Naive thymus-derived CD8-positive, alpha-beta T cell (primary cell): ENCODE results near the gene SCTR. TPM values are rescaled to one million over a fixed set of nuclear protein-coding genes. Genes with fewer than 3 reads are reported as not detected.

Experiments used
- ATAC-seq, 2 donors: fragments of 150-1000 bp; cut with Tn5 transposase in 1 of 2; sonication (Bioruptor Pico), chemical (Tn5 transposase) in 1 of 2; 1 replicate in 1 of 2; 2 replicates in 1 of 2; pipeline ENCODE4 v1.10.0; 2021; ENCODE audit warnings: mild to moderate bottlenecking in 2 of 2, moderate library complexity in 2 of 2
- POLR2A ChIA-PET: fragments of 350-600 bp; sonication (Branson Sonifier 250); formaldehyde crosslinking; loops from one replicate; lab custom pipeline; 2021; ENCODE audit warnings: antibody characterized with exemption; lab: Charles Lee
- DNase-seq, 10 donors: peaks; one replicate each; pipeline versions ENCODE4 v3.0.0 to v3.0.0-alpha.2; 2020 to 2022
- H3K27ac Mint-ChIP-seq, 10 donors: one replicate each; pipeline ENCODE4 v1.8.0; 2020 to 2022; ENCODE audit warnings: mild to moderate bottlenecking in 10 of 10, mixed read lengths in 10 of 10, moderate library complexity in 4 of 10, inconsistent platforms in 1 of 10
- H3K27me3 Mint-ChIP-seq, 5 donors: one replicate each; pipeline ENCODE4 v1.8.0; 2021 to 2022; ENCODE audit warnings: mixed read lengths in 5 of 5
- H3K36me3 Mint-ChIP-seq, 3 donors: one replicate each; pipeline ENCODE4 v1.8.0; 2020 to 2022; ENCODE audit warnings: mixed read lengths in 3 of 3, mild to moderate bottlenecking in 2 of 3, inconsistent platforms in 1 of 3
- H3K4me1 Mint-ChIP-seq, 4 donors: one replicate each; pipeline ENCODE4 v1.8.0; 2021 to 2022; ENCODE audit warnings: mixed read lengths in 4 of 4
- H3K4me3 Mint-ChIP-seq, 10 donors: one replicate each; pipeline ENCODE4 v1.8.0; 2020 to 2022; ENCODE audit warnings: mild to moderate bottlenecking in 10 of 10, mixed read lengths in 10 of 10, moderate library complexity in 6 of 10, inconsistent platforms in 1 of 10
- H3K9me3 Mint-ChIP-seq, 9 donors: one replicate each; pipeline ENCODE4 v1.8.0; 2020 to 2022; ENCODE audit warnings: mixed read lengths in 9 of 9, mild to moderate bottlenecking in 3 of 9, inconsistent platforms in 1 of 9, moderate library complexity in 1 of 9
- polyA plus RNA-seq, 3 donors: library from polyadenylated mRNA; unstranded; fragments of 300-500 nt; fragmentation: Illumina TruSeq; gene quantifications; one replicate each; pipeline ENCODE4 v1.2.3, GENCODE V29; 2021
- total RNA-seq, 8 experiments: library from RNA in 2 of 8; stranded (reverse) in 2 of 8; gene quantifications; one replicate each; pipeline ENCODE4 v1.2.3 and lab custom pipeline; 2021 to 2026

Gene SCTR
- total and polyA plus RNA-seq, 5 experiments from 2014 or later, result not detected

DNA sequence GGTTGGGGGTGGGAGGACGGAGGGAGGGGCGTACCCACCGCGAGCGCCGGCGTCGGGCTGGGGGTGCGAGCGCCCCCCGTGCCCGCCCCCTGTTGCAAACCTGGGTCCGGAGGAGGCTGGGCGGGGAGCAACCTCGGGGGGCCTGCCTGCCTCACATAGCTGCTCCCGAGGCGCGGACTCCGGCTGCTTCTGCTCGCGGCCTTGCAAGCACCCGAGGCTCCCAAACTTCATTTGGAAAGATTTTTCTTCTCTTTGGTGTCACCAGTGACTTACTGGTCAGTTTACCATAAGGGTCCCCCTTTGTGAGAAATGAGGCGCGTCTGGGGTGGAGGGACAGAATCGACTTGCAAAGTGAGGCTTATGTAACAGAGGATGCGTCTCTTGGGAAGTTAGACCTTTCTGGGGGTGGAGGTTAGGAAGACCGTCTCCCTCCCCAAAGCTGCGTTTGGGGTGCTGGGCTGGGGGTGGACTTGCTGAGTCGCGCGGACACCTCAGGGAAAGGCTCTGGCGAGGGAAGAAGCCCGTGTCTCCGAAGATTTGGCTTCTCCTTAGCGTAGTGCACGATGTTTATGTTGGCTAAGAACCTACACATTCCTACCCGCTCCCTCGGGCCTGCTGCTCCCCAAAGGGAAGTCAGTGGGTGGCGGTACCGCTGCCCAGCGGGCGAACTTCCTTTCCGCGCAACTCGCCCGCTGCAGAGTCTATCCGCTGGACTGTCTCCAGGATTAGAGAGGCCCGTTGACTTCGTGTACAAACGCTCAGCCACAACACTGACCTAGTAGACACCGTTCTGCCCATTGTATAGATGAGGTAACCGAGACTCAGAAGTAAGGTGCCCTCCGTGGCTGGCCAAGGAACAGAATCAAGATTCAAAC is 92.1 kb downstream of the SCTR start:
- Mint-ChIP-seq H3K27me3 (peaks cover 30 to 71% (median 62%) of the 10 kb centered on the region in 5 donors), H3K9me3 (peaks cover 0 to 2% (median 0%) of the 10 kb centered on the region in 9 donors), H3K4me1 (peaks cover 0 to 14% (median 9%) of the 10 kb centered on the region in 4 donors), H3K4me3 (peak overlapping the region; percentile 48 to 81 (median 68)), H3K36me3 (no peaks in the 10 kb centered on the region), H3K27ac (no peak overlapping the region)
- DNase-seq (no peak), ATAC-seq (peak in 1 of 2 donors; percentile 14)
- POLR2A ChIA-PET, result no interaction called here

DNA sequence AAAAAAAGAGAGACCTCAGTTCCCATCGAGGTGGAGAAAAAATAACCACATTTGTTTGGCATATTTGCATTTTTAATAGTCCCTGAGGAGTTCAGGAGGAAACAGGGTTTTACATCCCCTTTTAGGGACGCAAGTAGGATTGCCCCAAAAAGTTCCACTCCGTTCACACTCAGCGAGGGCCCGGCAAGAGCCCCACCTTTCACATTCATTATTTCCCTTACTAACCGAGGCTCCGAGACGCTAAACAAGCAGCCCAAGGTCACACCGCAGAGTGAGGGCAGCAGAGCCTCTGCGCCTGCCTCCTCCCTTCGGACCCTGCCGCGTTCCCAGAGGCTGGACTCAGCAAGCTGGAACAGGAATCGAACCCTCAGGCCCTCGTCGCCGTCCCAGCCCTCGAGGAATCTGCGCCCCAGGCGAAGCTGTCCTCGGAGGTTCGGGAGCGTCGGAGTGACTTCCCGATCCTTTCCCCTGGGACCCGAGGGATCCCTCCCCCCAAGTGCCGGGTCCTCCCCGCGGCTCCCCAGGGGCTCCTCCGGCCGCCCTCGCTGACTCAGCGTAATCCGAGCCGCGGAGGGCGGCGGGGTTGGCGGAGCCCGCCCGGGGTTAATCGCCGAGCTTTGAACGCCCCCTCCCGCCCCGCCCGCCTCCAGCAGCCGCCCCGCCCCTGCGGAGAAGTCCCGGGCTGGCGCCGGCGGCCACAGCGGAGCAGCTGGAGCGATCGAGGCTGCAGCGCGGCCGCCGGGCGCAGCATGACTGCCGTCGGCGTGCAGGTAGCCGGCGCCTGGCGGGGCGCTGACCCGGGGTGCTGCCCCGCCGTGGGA is 92.9 kb downstream of the SCTR start, which contains the start of gene TMEM37:
TSS of gene TMEM37 (plus strand) at position 700 of the 821 bp plus-strand sequence. CDS start at position 750, 50 bp downstream.
- peaks cover 0 to 2% (median 0%) of the 10 kb centered on the region in 9 donors for H3K9me3 Mint-ChIP-seq
- peak; percentile 43 to 58 for ATAC-seq

DNA sequence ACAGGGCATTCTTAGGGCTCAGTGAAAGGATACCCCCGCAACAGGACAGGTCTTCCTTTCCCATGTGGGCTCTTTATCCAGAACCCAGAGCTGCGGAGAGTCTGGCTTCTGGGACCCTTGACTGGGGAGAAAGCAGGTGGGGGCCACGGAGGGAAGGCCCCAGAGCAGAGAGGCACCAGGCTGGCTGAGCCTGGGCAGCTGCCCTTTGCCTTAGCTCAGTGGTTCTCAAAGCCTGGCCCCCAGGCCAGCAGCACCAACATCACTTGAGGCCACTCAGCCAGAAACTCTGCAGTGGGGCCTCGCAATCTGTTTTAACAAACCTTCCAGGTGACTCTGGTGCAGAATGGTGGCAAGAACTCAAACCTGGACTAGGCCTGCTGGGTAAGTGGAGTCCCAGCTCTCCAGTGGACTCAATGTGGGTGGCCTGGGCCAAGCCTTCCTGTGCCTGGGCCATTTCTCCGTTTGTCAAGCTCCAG is 94.2 kb downstream of the SCTR start:
- Mint-ChIP-seq H3K9me3 (peaks cover 0 to 2% (median 0%) of the 10 kb centered on the region in 9 donors), H3K4me3 (peak overlapping the region in 7 of 10 donors; percentile 6 to 62 (median 40)), H3K27me3 (peaks cover 41 to 76% (median 65%) of the 10 kb centered on the region in 5 donors), H3K36me3 (no peaks in the 10 kb centered on the region), H3K27ac (peak overlapping the region in 1 of 10 donors; percentile 71), H3K4me1 (peaks cover 0 to 14% (median 9%) of the 10 kb centered on the region in 4 donors)
- DNase-seq (no peak), ATAC-seq (no peak)
- POLR2A ChIA-PET, result no interaction called here

More for the DNA sequence above, 92.9 kb downstream of the SCTR start, which contains the start of gene TMEM37:
- Mint-ChIP-seq H3K4me1 (peaks cover 0 to 14% (median 9%) of the 10 kb centered on the region in 4 donors), H3K27me3 (peaks cover 32 to 77% (median 67%) of the 10 kb centered on the region in 5 donors), H3K27ac (no peak within 1 kb of the TSS), H3K36me3 (no peaks in the 10 kb centered on the region), H3K4me3 (peak within 1 kb of the TSS; percentile 49 to 81 (median 68))
- POLR2A ChIA-PET, result no interaction called here
- DNase-seq, result peak in 1 of 10 donors; percentile 4

DNA sequence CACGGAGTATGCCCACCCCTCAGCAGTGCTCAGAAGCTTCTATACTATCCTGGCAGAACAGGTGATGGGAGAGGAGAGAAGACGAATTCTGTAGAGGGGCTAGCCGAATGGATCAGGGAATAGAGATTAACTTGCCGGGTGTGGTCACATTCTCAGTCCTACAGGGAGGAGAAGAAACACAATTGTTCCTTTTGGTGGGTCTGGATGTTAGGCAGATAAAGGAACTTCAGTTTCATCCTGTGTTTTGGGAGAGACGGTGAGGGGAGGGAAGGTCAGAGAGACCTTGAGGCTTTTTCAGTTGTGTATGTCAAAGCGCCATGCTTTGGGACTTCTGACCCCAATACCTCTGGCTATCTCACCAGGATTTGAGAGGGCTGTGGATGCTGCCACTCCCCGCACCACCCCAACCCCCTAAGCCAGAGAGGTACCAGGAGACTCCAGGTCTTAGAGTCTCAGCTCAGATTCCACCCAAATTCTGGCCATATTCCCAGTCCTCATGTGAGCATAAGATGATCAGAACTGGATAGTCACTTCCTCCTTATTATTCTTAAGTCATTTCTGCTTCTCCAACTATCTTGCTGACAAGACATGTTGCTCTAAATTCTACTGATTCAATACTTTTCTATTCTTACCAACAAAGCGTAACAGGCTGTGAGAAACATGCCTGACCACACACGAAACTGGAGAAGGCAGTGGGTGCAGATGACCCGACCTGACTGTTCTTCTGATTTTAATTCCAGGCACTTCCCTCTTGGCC is 94.9 kb downstream of the SCTR start:
- DNase-seq, result no peak
- no peak for ATAC-seq
- peaks cover 0 to 2% (median 0%) of the 10 kb centered on the region in 9 donors for H3K9me3 Mint-ChIP-seq
- H3K4me3 Mint-ChIP-seq, result peak overlapping the region in 2 of 10 donors; percentile 16 to 37
- H3K27me3 Mint-ChIP-seq, result peaks cover 43 to 77% (median 67%) of the 10 kb centered on the region in 5 donors
- H3K4me1 Mint-ChIP-seq, result peaks cover 0 to 14% (median 9%) of the 10 kb centered on the region in 4 donors
- no peak overlapping the region for H3K27ac Mint-ChIP-seq
- POLR2A ChIA-PET, result interaction anchor here (0.5 kb wide), 1 partner anchor 244 kb away, joined by 4 read pairs; no protein-coding TSS in a partner anchor
- no peaks in the 10 kb centered on the region for H3K36me3 Mint-ChIP-seq

DNA sequence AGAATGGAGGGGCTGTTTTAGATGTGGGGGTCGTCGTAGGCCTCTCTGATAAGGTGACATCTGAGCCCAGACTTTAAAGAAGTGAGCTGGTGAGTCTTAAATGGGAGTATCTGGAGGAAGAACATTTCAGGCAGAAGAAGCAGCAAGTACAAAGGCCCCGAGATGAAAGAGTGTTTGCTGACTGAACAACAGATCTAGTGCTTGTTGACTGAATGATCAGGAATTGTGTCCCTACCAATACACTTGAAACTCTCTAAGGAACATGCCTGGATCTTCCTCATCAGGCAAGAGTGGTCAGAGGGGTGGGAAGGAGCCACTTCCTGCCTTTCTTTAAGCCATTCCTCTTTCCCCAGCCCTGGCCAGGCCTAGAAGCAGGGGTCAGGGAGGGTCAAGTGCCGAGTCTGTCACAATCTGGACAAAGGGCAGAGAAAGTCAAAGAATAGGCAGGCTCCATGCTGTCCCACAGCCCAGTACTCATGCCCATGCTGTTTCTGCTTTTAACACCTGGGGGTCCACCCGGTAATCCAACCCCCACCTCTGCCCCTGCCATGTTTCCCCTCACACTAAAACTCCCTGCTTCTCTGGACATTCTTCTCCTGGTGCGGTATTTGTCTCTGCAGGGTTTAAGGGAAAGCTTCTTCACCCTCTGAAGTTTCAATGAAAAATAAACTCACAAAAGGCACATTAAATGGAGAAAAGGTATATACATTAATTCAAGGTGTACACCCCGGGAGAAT is 95.6 kb downstream of the SCTR start:
- ATAC-seq (no peak), DNase-seq (no peak)
- Mint-ChIP-seq H3K4me1 (peaks cover 0 to 14% (median 9%) of the 10 kb centered on the region in 4 donors), H3K36me3 (no peaks in the 10 kb centered on the region), H3K27ac (no peak overlapping the region), H3K9me3 (peaks cover 0 to 2% (median 0%) of the 10 kb centered on the region in 9 donors), H3K27me3 (peaks cover 43 to 76% (median 67%) of the 10 kb centered on the region in 5 donors), H3K4me3 (no peak overlapping the region)
- POLR2A ChIA-PET, result interaction anchor here (0.5 kb wide), 1 partner anchor 243 kb away, joined by 4 read pairs; no protein-coding TSS in a partner anchor

DNA sequence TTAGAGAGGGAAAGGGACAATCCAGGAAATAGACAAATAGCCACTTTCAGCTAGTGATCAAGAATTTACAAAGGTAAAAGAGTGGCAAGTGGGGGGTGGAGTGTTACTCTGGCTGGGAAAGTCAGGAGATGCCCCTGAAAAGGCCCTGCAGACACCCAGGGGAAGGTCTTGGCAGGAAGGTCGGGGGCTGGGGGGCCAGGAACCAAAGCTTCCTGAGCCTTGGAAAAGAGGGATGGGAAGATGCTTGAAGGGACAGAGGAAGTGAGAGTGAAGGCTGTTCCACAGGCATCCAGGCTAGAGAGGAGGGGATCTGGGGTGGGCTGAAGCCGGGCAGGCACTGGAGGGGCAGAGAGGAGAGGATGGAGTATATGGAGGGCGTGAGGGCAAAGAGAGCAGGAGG is 96.5 kb downstream of the SCTR start:
- H3K27me3 Mint-ChIP-seq, result peaks cover 39 to 71% (median 62%) of the 10 kb centered on the region in 5 donors
- peaks cover 0 to 14% (median 7%) of the 10 kb centered on the region in 4 donors for H3K4me1 Mint-ChIP-seq
- ATAC-seq (no peak), DNase-seq (no peak)
- no peak overlapping the region for H3K27ac Mint-ChIP-seq
- POLR2A ChIA-PET, result no interaction called here
- no peak overlapping the region for H3K4me3 Mint-ChIP-seq
- peaks cover 0 to 2% (median 0%) of the 10 kb centered on the region in 9 donors for H3K9me3 Mint-ChIP-seq
- no peaks in the 10 kb centered on the region for H3K36me3 Mint-ChIP-seq

DNA sequence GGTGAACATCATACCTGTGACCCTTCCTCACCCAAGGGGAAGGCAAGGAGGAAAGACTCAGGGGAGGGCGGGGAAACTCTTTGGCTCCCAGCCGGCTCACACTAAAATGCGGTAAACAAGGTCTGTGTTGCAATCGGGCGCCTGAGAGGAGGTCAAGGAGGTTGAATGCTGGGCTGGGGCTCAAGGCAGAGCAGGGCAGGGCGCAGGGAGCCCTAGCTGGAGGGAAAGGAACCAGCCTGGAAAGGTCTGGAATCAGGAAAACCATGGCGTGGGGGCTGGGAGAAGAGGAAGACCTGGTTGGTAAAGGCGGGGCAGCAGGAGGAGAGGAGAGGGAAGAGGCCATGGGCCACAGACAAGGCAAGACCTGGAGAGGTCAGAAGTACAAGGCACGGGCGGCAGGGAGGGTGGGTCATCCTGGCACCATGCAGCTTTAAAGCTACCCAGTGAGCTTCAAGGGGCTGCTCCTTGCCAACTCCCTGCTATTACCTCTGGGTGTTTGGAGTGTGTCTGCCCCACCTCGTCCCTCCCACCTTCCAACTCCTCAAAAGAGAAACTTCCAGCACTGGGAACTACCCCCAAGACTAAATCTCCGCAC is 97.4 kb downstream of the SCTR start:
- no peak for ATAC-seq
- H3K4me3 Mint-ChIP-seq, result no peak overlapping the region
- H3K36me3 Mint-ChIP-seq, result peaks cover 0 to 2% (median under 1%) of the 10 kb centered on the region in 3 donors
- no peak overlapping the region for H3K27ac Mint-ChIP-seq
- no peak for DNase-seq
- H3K4me1 Mint-ChIP-seq, result peaks cover 0 to 7% (median 1%) of the 10 kb centered on the region in 4 donors
- H3K27me3 Mint-ChIP-seq, result peaks cover 34 to 64% (median 54%) of the 10 kb centered on the region in 5 donors
- H3K9me3 Mint-ChIP-seq, result peaks cover 0 to 5% (median 1%) of the 10 kb centered on the region in 9 donors
- POLR2A ChIA-PET, result no interaction called here

DNA sequence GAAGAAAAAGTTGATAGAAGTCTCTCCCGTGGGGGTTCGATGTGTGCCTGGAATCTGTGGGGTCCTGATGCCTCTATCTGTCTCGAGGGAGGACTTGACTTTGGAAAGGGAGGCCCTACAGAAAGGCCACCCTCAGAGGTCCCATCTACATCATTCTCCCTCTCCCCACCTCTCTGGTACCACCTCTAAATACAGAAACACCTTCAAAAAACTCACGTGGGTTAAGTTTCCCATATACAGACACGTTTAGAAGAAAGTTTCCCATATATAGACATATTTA is 97.9 kb downstream of the SCTR start:
- ATAC-seq, result no peak
- H3K27me3 Mint-ChIP-seq, result peaks cover 35 to 67% (median 53%) of the 10 kb centered on the region in 5 donors
- peaks cover 0 to 6% (median 3%) of the 10 kb centered on the region in 3 donors for H3K36me3 Mint-ChIP-seq

DNA sequence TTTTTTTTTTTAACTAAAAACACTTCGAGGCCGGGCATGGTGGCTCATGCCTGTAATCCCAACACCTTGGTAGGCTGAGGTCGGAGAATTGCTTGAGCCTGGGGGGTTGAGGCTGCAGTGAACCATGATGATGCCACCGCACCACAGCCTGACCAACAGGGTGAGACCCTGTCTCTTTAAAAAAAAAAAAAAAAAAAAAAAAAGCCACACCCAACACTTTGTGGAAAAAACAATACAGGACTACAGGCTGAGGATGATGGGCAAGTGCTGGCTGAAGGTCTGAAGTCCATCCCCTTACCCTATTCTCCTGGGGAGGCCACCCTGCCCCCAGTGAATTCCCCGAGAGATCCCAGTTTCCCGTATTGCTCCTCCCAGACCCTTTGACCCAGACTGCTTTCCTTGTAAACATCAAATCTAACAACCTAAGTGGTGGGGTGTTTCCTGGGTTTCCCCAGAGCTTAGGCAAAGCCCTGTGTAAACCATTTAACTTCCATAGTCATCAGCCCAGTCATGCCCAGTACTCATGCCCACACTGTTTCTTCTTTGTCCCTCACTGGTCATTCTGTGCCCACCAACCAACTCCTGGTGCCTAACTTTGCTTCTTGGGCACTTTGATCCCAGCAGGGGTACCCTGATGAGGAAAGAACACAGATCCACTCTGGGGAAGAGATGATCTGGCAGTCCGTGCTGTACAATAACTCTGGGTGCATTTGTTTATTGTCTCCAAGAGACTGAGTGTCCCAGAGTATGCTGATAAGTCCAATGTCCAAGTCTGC is 98.5 kb downstream of the SCTR start:
- peaks cover 35 to 67% (median 49%) of the 10 kb centered on the region in 5 donors for H3K27me3 Mint-ChIP-seq
- no peak overlapping the region for H3K27ac Mint-ChIP-seq
- H3K4me3 Mint-ChIP-seq, result no peak overlapping the region
- peaks cover 0 to 2% (median 0%) of the 10 kb centered on the region in 4 donors for H3K4me1 Mint-ChIP-seq
- DNase-seq (no peak), ATAC-seq (no peak)
- POLR2A ChIA-PET, result no interaction called here
- H3K9me3 Mint-ChIP-seq, result peaks cover 0 to 14% (median 5%) of the 10 kb centered on the region in 9 donors
- peaks cover 0 to 6% (median 3%) of the 10 kb centered on the region in 3 donors for H3K36me3 Mint-ChIP-seq

More for the DNA sequence above, 97.9 kb downstream of the SCTR start:
- Mint-ChIP-seq H3K4me3 (no peak overlapping the region), H3K27ac (no peak overlapping the region), H3K4me1 (peaks cover 0 to 7% (median 1%) of the 10 kb centered on the region in 4 donors), H3K9me3 (peaks cover 0 to 11% (median 5%) of the 10 kb centered on the region in 9 donors)
- DNase-seq, result no peak
- POLR2A ChIA-PET, result no interaction called here

DNA sequence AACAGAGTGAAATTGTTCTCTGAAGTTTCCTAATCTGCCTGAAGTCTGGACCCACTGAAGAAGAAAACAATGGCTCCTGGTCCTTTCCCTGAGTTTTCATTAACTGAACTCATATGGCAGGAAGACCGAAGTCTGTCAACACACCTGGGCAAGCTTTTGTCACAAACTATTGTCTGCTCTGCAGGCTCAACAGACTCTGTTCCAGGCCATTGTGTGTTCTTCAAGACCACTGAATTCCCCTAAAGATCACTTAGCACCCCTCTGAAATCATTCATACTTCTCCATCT is 99.2 kb downstream of the SCTR start:
- H3K4me1 Mint-ChIP-seq, result no peaks in the 10 kb centered on the region
- peaks cover 0 to 14% (median 5%) of the 10 kb centered on the region in 9 donors for H3K9me3 Mint-ChIP-seq
- POLR2A ChIA-PET, result no interaction called here
- ATAC-seq (no peak), DNase-seq (no peak)
- peaks cover 32 to 67% (median 44%) of the 10 kb centered on the region in 5 donors for H3K27me3 Mint-ChIP-seq
- peaks cover 0 to 6% (median 3%) of the 10 kb centered on the region in 3 donors for H3K36me3 Mint-ChIP-seq
- no peak overlapping the region for H3K4me3 Mint-ChIP-seq
- H3K27ac Mint-ChIP-seq, result no peak overlapping the region
